Osteocyte (in vitro differentiated cells): ENCODE results near the gene ATP2C2. TPM values are rescaled to one million over a fixed set of nuclear protein-coding genes. Genes with fewer than 3 reads are reported as not detected.

Experiments used
- DNase-seq: peaks from one replicate; pipeline ENCODE4 v3.0.0; 2021; ENCODE audit warnings: mixed read lengths; ENCODE audit not compliant: unreplicated experiment; ENCODE audit errors: extremely low spot score
- H3K27ac Mint-ChIP-seq: one replicate; pipeline ENCODE4 v1.8.0; 2021; ENCODE audit warnings: mild to moderate bottlenecking, mixed read lengths; ENCODE audit not compliant: unreplicated experiment
- H3K27me3 Mint-ChIP-seq: one replicate; pipeline ENCODE4 v1.8.0; 2021; ENCODE audit warnings: mixed read lengths; ENCODE audit not compliant: unreplicated experiment
- H3K36me3 Mint-ChIP-seq: one replicate; pipeline ENCODE4 v1.8.0; 2021; ENCODE audit warnings: mixed read lengths; ENCODE audit not compliant: unreplicated experiment
- H3K4me1 Mint-ChIP-seq: one replicate; pipeline ENCODE4 v1.8.0; 2021; ENCODE audit warnings: mixed read lengths; ENCODE audit not compliant: unreplicated experiment
- H3K4me3 Mint-ChIP-seq: one replicate; pipeline ENCODE4 v1.8.0; 2021; ENCODE audit warnings: mild to moderate bottlenecking, moderate library complexity, mixed read lengths; ENCODE audit not compliant: unreplicated experiment
- H3K9me3 Mint-ChIP-seq: one replicate; pipeline ENCODE4 v1.8.0; 2021; ENCODE audit warnings: mixed read lengths; ENCODE audit not compliant: unreplicated experiment
- total RNA-seq: library from RNA; stranded (reverse); gene quantifications from 2 replicates; pipeline ENCODE4 v1.2.1, GENCODE V29; 2021
- TF ChIP-seq, protein P1 (sequence below): fragments of 200-600 bp; sonication (generic); IDR thresholded peaks from 2 replicates; pipeline ENCODE4 v1.5.0; 2021; ENCODE audit warnings: antibody characterized with exemption, mild to moderate bottlenecking, moderate library complexity

Gene ATP2C2
- total RNA-seq, 1 donor from 2014 or later = not detected

DNA sequence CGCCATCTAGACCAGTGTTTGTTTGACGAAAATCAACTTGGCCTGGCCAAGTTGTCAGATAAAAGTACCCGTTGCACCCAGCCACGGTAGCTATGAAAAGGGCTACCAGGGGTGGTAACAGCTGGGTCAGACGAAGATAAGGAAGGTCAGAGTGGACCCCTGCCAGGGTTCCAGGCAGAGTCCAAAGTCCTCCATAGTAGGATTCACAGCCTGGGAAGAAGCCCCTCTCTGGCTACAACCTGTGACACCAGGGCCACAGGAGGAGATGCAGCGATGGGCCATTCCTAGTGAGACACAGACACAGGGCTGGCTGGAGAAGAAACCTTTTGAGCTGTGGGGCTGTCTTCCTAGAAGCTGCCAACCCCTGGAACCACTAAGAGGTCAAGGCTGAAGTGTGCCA, 96.8 kb downstream of the ATP2C2 start:
- no peaks in the 10 kb centered on the region for H3K27me3 Mint-ChIP-seq
- peaks cover 27% of the 10 kb centered on the region for H3K36me3 Mint-ChIP-seq
- TF ChIP-seq, protein P1, sequence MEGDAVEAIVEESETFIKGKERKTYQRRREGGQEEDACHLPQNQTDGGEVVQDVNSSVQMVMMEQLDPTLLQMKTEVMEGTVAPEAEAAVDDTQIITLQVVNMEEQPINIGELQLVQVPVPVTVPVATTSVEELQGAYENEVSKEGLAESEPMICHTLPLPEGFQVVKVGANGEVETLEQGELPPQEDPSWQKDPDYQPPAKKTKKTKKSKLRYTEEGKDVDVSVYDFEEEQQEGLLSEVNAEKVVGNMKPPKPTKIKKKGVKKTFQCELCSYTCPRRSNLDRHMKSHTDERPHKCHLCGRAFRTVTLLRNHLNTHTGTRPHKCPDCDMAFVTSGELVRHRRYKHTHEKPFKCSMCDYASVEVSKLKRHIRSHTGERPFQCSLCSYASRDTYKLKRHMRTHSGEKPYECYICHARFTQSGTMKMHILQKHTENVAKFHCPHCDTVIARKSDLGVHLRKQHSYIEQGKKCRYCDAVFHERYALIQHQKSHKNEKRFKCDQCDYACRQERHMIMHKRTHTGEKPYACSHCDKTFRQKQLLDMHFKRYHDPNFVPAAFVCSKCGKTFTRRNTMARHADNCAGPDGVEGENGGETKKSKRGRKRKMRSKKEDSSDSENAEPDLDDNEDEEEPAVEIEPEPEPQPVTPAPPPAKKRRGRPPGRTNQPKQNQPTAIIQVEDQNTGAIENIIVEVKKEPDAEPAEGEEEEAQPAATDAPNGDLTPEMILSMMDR = no peak
- peaks cover 8% of the 10 kb centered on the region for H3K9me3 Mint-ChIP-seq
- no peak overlapping the region for H3K4me3 Mint-ChIP-seq
- H3K4me1 Mint-ChIP-seq = no peaks in the 10 kb centered on the region
- peak; percentile 30 for DNase-seq
- H3K27ac Mint-ChIP-seq = no peak overlapping the region

DNA sequence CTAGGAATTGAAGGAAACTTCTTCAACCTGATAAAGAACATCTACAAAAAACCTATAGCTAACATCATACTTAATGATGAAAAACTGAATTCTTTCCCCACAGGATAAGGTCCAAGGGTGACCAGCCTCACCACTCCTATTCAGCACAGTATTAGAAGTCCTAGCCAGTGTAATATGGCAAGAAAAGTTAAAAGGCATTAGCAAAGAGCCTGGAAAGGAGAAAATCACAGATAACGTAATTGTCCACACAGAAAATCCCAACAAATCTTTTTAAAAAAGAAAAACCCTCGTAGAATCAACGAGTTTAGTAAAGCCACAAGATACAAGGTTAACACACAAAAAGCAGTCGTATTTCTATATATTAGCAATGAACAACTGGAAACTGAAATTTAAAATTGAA, 98.4 kb downstream of the ATP2C2 start:
- no peak overlapping the region for H3K27ac Mint-ChIP-seq

DNA sequence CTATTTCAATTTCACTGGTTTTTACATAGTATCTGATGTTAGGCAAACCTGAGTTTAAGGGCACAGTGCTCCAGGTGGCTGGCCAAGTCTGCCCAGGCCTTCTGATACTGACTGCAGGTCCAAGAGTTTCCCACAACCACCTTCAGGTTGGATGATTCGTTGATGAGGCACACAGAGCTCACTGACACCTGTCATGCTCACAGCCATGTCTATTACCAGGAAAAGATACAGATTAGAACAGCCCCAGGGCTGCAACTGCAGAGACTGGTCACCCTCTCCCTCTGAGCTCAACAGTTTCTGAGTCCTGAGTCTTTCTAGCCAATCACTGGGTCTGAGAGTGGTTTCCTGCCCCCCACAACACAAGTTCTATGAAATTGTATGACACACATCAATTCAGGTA, 98.9 kb downstream of the ATP2C2 start:
- DNase-seq = no peak
- no peak overlapping the region for H3K27ac Mint-ChIP-seq
- TF ChIP-seq, protein P1 = no peak
- H3K4me1 Mint-ChIP-seq = no peaks in the 10 kb centered on the region
- peaks cover 26% of the 10 kb centered on the region for H3K36me3 Mint-ChIP-seq
- H3K27me3 Mint-ChIP-seq = no peaks in the 10 kb centered on the region
- peaks cover 14% of the 10 kb centered on the region for H3K9me3 Mint-ChIP-seq
- no peak overlapping the region for H3K4me3 Mint-ChIP-seq

More for the DNA sequence above, 98.4 kb downstream of the ATP2C2 start:
- TF ChIP-seq, protein P1 = no peak
- Mint-ChIP-seq H3K36me3 (peaks cover 27% of the 10 kb centered on the region), H3K27me3 (no peaks in the 10 kb centered on the region), H3K4me1 (no peaks in the 10 kb centered on the region), H3K9me3 (peaks cover 9% of the 10 kb centered on the region), H3K4me3 (no peak overlapping the region)
- no peak for DNase-seq

DNA sequence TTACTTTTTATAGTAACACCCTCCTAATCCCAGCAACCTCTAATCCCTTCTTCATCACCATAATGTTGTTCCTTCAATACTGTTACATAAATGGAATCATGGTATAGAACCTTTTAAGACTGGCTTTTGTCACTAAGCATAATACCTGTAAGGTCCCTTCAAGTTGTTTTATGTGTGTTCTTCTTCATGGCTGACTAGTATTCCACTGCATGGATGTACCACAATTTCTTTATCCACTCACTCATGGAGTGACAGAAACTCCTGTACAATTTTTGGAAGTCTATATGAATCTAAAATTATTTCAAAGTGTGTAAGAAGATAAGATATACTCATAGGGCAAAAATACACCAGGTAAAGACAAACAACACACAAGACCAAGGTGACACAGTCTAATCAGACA, 99.4 kb downstream of the ATP2C2 start:
- H3K9me3 Mint-ChIP-seq = peaks cover 14% of the 10 kb centered on the region
- H3K27ac Mint-ChIP-seq = no peak overlapping the region
- H3K27me3 Mint-ChIP-seq = no peaks in the 10 kb centered on the region
- H3K4me1 Mint-ChIP-seq = no peaks in the 10 kb centered on the region
- H3K4me3 Mint-ChIP-seq = no peak overlapping the region
- TF ChIP-seq, protein P1 = no peak
- H3K36me3 Mint-ChIP-seq = peaks cover 26% of the 10 kb centered on the region
- DNase-seq = no peak

DNA sequence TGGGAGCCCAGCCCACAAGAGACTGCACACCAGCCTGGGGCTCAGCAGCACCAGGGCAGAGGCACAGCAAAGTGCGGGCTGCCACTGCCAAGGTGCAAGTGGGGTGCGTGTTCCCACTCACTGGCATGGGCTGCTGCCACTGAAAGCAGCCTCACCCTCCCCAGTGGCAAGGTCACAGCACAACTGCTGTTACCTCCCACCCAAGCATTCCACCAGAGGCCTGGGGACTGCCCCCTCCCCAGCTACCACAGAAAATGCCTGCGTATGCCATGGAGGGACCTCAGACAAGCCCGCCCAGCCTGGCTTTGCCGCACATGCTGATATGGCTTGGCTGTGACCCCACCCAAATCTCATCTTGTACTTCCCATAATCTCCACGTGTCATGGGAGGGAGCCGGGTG, 103.0 kb downstream of the ATP2C2 start:
- Mint-ChIP-seq H3K36me3 (peaks cover 25% of the 10 kb centered on the region), H3K27me3 (no peaks in the 10 kb centered on the region), H3K4me3 (no peak overlapping the region), H3K27ac (no peak overlapping the region), H3K9me3 (peaks cover 11% of the 10 kb centered on the region), H3K4me1 (no peaks in the 10 kb centered on the region)
- TF ChIP-seq, protein P1 = no peak
- peak; percentile 69 for DNase-seq
